Kidney tubule cell (primary cell): Measurements from ENCODE around the gene SSR4.

Experiments used
- DNase-seq: peaks from one replicate; pipeline ENCODE4 v3.0.0-alpha.2; 2018; ENCODE audit warnings: low spot score

The SSR4 gene

GRCh38 chrX:153769865-153770600, 24.4 kb upstream of the SSR4 start:
- no peak for DNase-seq

- DNase-seq, result no peak
These were observed 23.7 kb upstream of the SSR4 start for GRCh38 chrX:153770601-153771414.

- DNase-seq, result no peak
These were observed 22.8 kb upstream of the SSR4 start for GRCh38 chrX:153771415-153772315.

- no peak for DNase-seq
These were observed 21.9 kb upstream of the SSR4 start for GRCh38 chrX:153772316-153773217.

GRCh38 chrX:153773218-153773611, 21.3 kb upstream of the SSR4 start:
- DNase-seq, result no peak

- no peak for DNase-seq
These were observed 20.5 kb upstream of the SSR4 start for GRCh38 chrX:153773741-153774575.

- no peak for DNase-seq
These were observed 19.7 kb upstream of the SSR4 start for GRCh38 chrX:153774576-153775292.

GRCh38 chrX:153775293-153776119, 19.0 kb upstream of the SSR4 start:
- DNase-seq, result no peak

GRCh38 chrX:153776120-153776599, 18.3 kb upstream of the SSR4 start:
- no peak for DNase-seq

GRCh38 chrX:153776611-153777045, 17.8 kb upstream of the SSR4 start:
- DNase-seq, result no peak

- DNase-seq, result no peak
These were observed 17.0 kb upstream of the SSR4 start for GRCh38 chrX:153777261-153778090.

GRCh38 chrX:153778181-153778580, 16.3 kb upstream of the SSR4 start:
- no peak for DNase-seq

GRCh38 chrX:153778684-153779101, 15.8 kb upstream of the SSR4 start:
- DNase-seq, result no peak

GRCh38 chrX:153779891-153780677, 14.4 kb upstream of the SSR4 start:
- DNase-seq, result no peak

- DNase-seq, result peak; percentile 7
These were observed 13.6 kb upstream of the SSR4 start, which contains the start of gene SRPK3 for GRCh38 chrX:153780678-153781427. SRPK3 (plus strand) TSS chrX:153781041; CDS start chrX:153781087, 46 bp downstream.
